ENCODE results near the gene SMIM45.

SMIM45 gene

GRCh38 chr22:41975299-41976069 lies 23.5 kb downstream of the SMIM45 start:
- BruUV-seq (replicated peaks), result no TSS peak
- H4K20me1 ChIP-seq (replicated peaks; ENCODE audit: control insufficient read depth, extremely low read depth, insufficient read depth, low read length), result no peaks in the 10 kb centered on the region
- ChIA-PET POLR2A (no interaction called here), CTCF (interaction anchor here (1.7 kb wide), 1 partner anchor 115 kb away, joined by 3 read pairs; the partner anchor contains the start of gene NDUFA6)
- dilution Hi-C loops (cut with MboI; ENCODE audit: extremely low pct_ligation_motif_present, low sequenced_read_pairs), result no loop called here
- peaks cover 3% of the 10 kb centered on the region for H3K4me1 ChIP-seq (ENCODE audit: control insufficient read depth, extremely low read depth, insufficient read depth, low read length)
- no peak overlapping the region for H3K27ac ChIP-seq (ENCODE audit: insufficient read depth, low read depth, low read length)
- no peak overlapping the region for H3K4me2 ChIP-seq (ENCODE audit: insufficient read depth, low read length)
- no peaks in the 10 kb centered on the region for H3K9me3 ChIP-seq (replicated peaks; ENCODE audit: control insufficient read depth, insufficient read depth, low read length)
- H3K27me3 ChIP-seq (ENCODE audit: control insufficient read depth in 2 of 2, insufficient read depth in 2 of 2, low read length in 2 of 2), result peaks cover 24 to 31% of the 10 kb centered on the region in 2 experiments
- no peak overlapping the region for H2AFZ ChIP-seq (ENCODE audit: low read depth, low read length)
- FAIRE-seq (no peak), DNase-seq (ENCODE audit: low read depth, low spot score) (no peak)
- H3K9ac ChIP-seq (replicated peaks; ENCODE audit: extremely low read depth, insufficient read depth, low read length), result no peak overlapping the region
- no peak for TF ChIP-seq POLR2A (IDR thresholded peaks at IDR 0.05; ENCODE audit: low read depth, low read length)
- TF ChIP-seq GATA2 (IDR thresholded peaks at IDR 0.05; ENCODE audit: insufficient read depth, insufficient read length, low read depth, low read length), result no peak
- TF ChIP-seq MYC (IDR thresholded peaks at IDR 0.05; ENCODE audit: low read depth, low read length), result no peak
- TF ChIP-seq POLR2AphosphoS5 (IDR thresholded peaks at IDR 0.05; ENCODE audit: insufficient read depth, low read depth, low read length), result no peak
- TF ChIP-seq, protein P1, sequence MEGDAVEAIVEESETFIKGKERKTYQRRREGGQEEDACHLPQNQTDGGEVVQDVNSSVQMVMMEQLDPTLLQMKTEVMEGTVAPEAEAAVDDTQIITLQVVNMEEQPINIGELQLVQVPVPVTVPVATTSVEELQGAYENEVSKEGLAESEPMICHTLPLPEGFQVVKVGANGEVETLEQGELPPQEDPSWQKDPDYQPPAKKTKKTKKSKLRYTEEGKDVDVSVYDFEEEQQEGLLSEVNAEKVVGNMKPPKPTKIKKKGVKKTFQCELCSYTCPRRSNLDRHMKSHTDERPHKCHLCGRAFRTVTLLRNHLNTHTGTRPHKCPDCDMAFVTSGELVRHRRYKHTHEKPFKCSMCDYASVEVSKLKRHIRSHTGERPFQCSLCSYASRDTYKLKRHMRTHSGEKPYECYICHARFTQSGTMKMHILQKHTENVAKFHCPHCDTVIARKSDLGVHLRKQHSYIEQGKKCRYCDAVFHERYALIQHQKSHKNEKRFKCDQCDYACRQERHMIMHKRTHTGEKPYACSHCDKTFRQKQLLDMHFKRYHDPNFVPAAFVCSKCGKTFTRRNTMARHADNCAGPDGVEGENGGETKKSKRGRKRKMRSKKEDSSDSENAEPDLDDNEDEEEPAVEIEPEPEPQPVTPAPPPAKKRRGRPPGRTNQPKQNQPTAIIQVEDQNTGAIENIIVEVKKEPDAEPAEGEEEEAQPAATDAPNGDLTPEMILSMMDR (IDR thresholded peaks at IDR 0.05; ENCODE audit: extremely low read depth in 1 of 2, insufficient read depth in 1 of 2, low read depth in 1 of 2, low read length in 2 of 2), result no peak
- no peak for TF ChIP-seq JUN (IDR thresholded peaks at IDR 0.05; ENCODE audit: borderline replicate concordance, insufficient read depth, insufficient read length, low read depth)
- no peak for TF ChIP-seq EZH2 (IDR thresholded peaks at IDR 0.05; ENCODE audit: borderline replicate concordance, low read depth, low read length, severe bottlenecking)
- no peak for TF ChIP-seq FOS (IDR thresholded peaks at IDR 0.05; ENCODE audit: borderline replicate concordance, insufficient read depth, low read length)
- TF ChIP-seq, protein P2, sequence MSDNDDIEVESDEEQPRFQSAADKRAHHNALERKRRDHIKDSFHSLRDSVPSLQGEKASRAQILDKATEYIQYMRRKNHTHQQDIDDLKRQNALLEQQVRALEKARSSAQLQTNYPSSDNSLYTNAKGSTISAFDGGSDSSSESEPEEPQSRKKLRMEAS (IDR thresholded peaks at IDR 0.05; ENCODE audit: insufficient read depth, insufficient read length), result no peak
- no peak overlapping the region for H3K4me3 ChIP-seq (replicated peaks in 1 of 3; ENCODE audit: insufficient read depth in 1 of 3, low read depth in 1 of 3, low read length in 3 of 3)
- intact Hi-C loops (cut with micrococcal nuclease), result no loop called here
- no peaks in the 10 kb centered on the region for H3K9me1 ChIP-seq (replicated peaks; ENCODE audit: control insufficient read depth, extremely low read depth, insufficient read depth, low read length)
- no peaks in the 10 kb centered on the region for H3K79me2 ChIP-seq (ENCODE audit: control insufficient read depth, insufficient read depth, low read length)
- no peaks in the 10 kb centered on the region for H3K36me3 ChIP-seq (ENCODE audit: control insufficient read depth in 2 of 2, extremely low read depth in 1 of 2, insufficient read depth in 2 of 2, low read length in 2 of 2)

All from endothelial cell of umbilical vein (primary cell).